ENCODE measurements around the gene NDUFB7.
"Not testable (repeated sequence)": the region's sequence is repeated elsewhere in the genome, so short reads cannot be mapped to it uniquely, and the experiment has no call there.

The NDUFB7 gene

DNA sequence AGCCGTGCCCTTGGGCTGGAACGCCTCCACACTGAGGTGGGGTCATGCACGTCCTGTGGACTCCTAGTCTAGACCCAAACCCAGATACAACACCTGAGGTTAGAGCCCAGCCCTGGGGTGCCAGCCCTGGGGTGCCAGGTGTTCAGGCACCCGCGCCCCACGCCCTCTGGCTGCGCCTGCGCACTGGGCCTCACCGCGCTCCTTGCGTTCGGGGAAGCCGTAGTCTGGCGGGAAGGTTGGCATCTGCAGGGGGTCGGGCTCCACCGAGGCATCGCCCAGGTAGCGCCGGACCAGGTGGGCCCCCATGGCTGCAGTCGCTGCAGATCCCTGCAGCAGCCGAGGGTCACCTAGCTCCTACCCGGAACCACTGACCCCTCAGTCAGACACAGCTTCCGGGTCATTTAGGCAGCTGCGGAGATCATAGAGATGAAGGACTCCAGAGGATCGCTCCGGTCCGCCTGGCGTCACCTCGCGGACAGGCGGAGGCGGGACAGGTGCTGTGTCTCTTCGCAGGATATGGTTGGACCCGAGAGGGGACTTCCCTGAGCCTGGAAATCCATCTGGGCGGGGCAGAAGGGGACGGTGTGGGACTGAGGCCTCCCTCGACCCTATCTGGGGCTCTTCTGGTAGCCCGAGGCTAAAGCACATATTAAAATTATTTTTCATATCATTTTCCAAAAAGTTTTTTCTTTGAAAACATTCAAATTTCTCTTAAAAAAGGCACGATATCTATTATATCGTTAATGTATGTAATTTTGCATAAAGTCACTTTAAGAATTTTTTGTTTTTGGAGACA lies at the start of gene NDUFB7:
NDUFB7 (minus strand) TSS at position 372 of the 796 bp plus-strand sequence; CDS start at position 306, 66 bp downstream.
- peak; percentile 97 for DNase-seq (ENCODE audit: low spot score)

DNA sequence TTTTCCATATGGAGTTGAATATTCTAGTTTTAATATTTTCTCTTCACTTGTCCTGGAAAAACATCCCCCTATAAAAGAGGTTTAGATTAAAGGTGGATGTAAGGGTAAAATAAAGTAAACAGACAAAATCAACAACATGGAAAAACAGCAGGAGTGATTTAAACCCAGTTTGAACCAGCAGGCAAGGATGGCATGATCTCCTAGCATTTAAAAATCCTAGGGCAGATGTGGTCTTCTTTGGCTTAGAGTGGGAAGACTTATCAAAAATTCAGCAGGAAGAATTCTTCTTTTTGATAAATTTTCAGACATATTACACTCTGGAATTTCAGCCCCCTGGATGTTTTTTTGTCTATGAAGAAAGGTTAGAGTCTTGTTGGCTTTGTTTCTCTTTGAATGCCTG lies 47.5 kb upstream of the NDUFB7 start:
- DNase-seq (ENCODE audit: low spot score) = no peak

DNA sequence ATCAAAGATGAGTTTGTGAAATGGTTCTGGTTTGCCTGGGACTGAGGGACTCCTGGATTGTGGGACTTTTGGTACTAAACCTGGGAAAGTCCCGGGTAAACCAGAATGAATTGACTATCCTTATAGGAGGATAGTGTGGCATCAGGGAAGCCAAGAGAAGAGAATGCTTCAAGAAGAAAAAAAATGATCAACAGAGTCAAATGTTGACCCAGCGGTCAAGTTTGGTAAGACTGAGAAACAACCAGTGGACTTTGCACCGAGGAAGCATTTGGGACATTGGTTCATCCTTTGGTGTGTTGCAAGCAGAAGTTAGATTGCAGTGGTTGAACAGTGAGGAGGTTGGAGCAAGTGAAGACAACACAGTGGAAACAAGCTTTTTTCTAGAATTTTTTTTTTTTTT lies 44.5 kb upstream of the NDUFB7 start:
- no peak for DNase-seq (ENCODE audit: low spot score)

DNA sequence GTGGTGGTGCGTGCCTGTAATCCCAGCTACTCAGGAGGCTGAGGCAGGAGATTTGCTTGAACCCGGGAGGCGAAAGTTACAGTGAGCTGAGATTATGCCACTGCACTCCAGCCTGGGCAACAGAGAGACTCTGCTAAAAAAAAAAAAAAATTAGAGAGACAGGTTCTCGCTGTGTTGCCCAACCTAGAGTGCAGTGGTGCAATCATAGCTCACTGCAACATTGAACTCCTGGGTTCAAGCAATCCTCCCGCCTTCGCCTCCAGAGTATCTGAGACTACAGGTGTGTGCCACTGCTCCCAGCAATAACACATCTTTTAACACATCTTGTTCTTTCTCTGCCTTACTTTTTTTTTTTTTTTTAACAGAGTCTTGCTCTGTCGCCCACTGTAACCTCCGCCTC lies 43.8 kb upstream of the NDUFB7 start:
- DNase-seq (ENCODE audit: low spot score) = no peak

DNA sequence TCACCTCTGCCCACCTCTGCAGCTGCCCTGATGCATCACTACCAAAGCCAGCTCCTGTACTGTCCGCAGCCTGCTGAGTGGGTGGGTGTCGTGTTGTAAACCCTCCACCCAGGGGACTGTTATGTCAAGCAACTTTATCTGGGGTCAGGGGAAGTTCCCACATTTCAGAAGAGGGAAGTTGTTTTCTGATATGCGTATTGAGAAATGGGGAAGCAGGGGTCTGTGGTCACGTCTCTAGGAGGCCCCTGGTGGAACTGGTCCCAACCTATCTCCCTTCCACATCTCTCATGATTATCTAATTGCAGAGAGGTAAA lies 42.2 kb upstream of the NDUFB7 start:
- no peak for DNase-seq (ENCODE audit: low spot score)

DNA sequence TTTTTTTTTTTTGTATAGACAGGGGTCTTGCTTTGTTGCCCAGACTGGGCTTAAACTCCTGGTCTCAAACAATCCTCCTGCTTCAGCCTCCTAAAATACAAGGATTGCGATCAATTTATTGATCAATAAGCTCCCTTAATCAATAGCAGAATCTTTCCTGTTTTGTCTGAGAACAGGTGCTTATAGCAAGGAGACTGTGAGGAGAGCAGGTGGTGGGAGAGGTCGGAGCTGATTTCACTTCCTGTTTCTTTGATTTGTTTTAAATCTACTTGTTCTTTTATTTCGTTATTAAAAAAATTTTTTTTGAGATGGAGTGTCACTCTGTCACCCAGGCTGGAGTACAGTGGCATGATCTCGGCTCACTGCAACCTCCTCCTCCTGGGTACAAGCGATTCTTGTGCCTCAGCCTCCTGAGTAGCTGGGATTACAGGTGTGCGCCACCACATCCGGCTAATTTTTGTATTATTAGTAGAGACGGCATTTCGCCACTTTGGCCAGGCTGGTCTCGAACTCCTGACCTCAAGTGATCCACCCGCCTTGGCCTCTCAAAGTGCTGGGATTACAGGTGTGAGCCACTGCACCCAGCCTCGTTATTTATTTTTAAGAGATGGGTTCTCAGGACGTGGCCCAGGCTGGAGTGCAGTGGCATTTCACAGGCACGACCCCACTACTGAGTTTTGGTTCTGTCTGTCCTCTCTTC lies 41.7 kb upstream of the NDUFB7 start:
- not testable (repeated sequence) for DNase-seq (ENCODE audit: low spot score)

DNA sequence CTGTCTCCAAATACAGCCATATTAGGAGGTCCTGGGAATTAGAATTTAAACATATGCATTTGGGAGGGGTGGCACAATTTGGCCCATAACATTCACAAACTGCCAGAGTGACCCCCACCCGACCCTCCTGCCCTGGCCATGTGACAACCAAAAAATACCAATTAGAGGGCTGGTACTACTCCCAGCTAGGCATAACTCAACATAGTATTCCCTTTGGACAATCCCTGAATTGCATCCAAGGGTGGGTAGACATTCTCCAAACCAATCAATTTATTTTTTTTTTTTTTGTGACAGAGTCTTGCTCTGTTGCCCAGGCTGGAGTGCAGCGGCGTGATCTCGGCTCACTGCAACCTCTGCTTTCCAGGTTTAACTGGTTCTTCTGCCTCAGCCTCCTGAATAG lies 40.8 kb upstream of the NDUFB7 start:
- no peak for DNase-seq (ENCODE audit: low spot score)

DNA sequence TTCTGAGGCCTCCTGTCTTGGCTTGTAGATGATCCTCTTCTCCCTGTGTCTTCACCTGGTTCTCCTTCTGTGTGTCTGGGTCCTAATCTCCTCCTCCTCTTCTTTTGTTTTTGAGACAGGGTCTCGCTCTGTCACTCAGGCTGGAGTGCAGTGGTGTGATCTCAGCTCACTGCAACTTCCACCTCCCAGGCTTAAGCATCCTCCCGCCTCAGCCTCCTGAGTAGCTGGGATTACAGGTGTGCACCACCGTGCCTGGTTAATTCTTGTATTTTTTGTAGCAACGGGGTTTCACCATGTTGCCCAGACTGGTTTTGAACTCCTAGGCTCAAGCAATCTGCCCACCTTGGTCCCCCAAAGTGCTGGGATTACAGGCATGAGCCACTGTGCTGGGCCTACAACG lies 40.4 kb upstream of the NDUFB7 start:
- DNase-seq (ENCODE audit: low spot score) = not testable (repeated sequence)

DNA sequence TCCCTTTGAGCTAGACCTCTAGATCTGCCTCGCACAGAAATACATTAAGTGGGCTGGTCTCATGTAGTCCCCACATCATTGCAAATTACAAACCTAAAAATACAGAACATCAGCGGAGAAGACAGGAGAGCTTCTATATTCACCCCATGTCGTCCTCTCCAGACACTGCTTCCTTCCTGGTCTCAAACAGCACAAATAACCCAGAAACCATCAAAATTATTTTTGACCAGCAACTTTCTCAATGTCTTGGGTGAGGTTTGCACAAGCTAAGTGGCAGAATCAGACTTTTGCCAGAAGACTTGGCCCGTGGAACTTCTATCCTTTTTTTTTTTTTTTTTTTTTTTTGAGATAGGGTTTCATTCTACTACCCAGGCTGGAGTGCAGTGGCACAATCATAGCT lies 39.2 kb upstream of the NDUFB7 start:
- DNase-seq (ENCODE audit: low spot score) = no peak

DNA sequence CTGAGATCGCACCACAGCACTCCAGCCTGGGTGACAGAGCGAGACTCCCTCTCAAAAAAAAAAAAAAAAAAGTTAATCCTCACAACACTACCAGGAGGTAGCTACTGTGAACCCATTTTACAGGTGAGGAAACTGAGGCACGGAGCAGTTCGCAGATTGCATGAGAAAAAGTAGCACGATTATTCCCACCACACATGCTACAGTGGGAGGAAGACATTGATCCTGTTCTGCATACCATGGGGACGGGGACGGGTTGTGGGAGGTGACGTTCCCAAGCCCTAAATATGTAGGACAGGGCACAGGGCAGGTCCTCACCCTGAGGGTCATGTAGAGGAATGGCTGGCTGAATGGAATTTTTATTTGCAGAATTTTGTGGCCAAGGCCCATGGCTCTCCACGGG lies 34.8 kb upstream of the NDUFB7 start:
- DNase-seq (ENCODE audit: low spot score) = no peak

DNA sequence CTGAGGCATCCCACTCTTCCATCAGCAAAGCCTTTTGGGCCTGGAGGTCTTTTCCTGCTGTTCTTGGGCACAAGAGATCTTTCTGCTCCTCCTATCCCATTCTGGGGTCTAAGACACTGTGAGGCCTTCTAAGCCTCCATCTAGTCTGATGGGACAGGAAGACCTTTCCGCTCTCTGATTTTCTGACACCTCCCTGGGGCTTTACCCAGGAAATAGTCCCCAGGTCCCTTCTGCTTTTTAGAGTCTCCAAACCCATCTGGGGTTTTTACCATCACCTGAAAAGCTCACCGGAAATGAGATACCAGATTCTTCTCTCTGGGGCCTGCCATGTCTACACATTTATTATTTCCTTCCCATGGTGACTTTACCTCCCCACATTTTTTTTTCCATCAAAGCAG lies 32.1 kb upstream of the NDUFB7 start:
- DNase-seq (ENCODE audit: low spot score) = no peak

DNA sequence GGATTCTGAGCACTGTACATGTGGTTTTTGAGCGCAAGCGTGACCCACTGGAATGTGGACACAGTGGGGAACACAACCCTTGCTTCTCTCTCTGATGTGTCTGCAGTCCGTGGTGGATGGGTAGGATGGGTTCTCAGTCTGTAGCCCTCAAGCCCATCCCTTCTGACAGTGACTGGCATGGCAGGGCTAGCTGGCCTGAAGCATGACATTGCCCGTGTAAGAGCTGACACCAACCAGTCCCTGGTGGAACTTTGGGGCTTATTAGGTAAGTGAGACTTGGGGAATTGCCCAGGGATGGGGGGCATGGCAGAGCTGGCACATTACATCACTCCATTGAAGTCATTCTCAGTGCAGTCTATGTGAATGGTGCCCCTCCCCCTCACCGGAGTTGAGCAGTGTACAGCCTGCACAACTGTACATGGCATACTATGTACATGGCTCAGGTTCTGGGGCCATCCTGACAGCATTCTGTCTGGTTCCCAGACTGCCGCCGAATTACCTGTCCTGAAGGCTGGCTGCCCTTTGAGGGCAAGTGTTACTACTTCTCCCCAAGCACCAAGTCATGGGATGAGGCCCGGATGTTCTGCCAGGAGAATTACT lies 27.8 kb upstream of the NDUFB7 start:
- DNase-seq (ENCODE audit: low spot score) = no peak

DNA sequence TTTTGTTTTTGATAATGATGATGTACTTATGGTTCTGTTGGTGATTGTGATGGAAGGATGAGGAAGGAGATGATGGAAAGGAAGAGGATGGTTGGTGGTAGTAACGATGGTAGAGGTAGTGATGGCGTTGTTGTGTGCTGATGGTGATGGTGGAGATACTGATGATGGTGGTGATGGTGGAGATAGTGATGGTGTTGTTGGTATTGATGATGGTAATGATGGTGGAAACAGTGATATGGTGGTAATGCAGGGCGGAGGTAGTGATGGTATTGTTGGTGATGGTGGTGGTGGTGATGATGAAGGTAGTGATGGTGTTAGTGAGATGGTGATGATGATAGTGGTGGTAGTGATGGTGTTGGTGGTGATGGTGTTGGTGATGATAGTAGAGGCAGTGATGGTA lies 23.7 kb upstream of the NDUFB7 start:
- DNase-seq (ENCODE audit: low spot score) = no peak

DNA sequence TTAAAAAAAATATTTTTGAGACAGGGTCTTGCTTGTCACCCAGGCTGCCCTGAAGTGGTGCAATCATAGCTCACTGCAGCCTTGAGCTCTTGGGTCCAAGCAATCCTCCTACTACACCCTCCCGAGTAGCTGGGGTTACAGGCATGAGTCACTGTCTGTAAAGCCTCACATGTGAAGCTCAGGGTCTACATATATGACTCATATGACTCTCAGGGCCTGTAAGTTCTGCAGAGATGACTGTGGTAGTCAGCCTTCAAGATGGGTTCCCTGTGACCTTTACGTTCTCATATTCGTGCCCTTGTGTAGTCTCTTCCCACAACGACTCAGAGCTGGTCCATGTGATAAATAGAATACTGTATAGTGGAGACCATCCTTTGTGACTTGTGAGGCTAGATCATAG lies 17.6 kb upstream of the NDUFB7 start:
- not testable (repeated sequence) for DNase-seq (ENCODE audit: low spot score)

DNA sequence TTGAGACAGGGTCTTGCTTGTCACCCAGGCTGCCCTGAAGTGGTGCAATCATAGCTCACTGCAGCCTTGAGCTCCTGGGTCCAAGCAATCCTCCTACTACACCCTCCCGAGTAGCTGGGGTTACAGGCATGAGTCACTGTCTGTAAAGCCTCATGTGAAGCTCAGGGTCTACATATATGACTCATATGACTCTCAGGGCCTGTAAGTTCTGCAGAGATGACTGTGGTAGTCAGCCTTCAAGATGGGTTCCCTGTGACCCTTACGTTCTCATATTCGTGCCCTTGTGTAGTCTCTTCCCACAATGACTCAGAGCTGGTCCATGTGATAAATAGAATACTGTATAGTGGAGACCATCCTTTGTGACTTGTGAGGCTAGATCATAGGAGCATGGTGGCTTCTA lies 13.3 kb upstream of the NDUFB7 start:
- DNase-seq (ENCODE audit: low spot score) = peak; percentile 48

DNA sequence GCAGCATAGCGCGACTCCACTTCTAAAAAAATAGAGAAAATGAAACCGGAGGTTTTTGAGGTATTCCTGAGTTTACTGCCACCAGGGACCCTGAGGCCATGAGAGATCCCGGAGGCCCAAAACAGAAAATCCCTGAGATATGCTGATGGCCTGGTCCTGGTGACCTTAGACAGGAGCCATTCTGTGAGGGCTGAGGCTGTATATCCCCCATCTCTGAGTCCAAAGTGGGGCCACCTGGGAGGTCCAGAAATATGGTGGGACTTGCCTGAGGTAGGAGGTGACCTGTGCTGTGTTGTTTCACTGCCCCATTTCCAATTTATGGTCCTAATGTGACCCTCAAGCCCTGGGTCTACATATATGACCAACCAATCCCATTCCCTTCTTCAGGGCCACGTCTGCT lies 12.5 kb upstream of the NDUFB7 start:
- not testable (repeated sequence) for DNase-seq (ENCODE audit: low spot score)

DNA sequence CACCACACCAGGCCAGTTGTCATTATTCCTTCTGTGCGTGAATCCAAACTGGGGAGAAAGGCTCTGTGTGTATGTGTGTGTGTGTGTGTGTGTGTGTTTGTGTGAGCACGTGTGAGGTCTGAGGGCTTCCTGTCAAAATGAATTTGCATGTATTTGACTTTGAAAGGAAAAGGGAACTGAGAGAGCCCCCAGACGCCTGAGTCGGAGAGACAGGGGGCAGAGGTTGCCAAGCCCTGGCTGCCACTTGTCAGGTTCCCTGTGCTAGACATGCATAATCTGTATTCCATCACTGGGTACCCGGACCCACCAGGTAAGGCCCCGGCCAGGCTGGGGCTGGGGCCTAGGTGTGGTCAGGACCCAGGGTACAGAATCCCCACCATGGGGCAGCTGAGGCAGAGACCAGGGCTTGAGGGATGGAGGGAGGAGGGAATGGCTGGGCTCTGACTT lies 11.1 kb upstream of the NDUFB7 start, which contains the start of gene CLEC17A:
CLEC17A (plus strand) TSS at position 191 of the 447 bp plus-strand sequence; CDS start at position 268, 77 bp downstream.
- no peak for DNase-seq (ENCODE audit: low spot score)

DNA sequence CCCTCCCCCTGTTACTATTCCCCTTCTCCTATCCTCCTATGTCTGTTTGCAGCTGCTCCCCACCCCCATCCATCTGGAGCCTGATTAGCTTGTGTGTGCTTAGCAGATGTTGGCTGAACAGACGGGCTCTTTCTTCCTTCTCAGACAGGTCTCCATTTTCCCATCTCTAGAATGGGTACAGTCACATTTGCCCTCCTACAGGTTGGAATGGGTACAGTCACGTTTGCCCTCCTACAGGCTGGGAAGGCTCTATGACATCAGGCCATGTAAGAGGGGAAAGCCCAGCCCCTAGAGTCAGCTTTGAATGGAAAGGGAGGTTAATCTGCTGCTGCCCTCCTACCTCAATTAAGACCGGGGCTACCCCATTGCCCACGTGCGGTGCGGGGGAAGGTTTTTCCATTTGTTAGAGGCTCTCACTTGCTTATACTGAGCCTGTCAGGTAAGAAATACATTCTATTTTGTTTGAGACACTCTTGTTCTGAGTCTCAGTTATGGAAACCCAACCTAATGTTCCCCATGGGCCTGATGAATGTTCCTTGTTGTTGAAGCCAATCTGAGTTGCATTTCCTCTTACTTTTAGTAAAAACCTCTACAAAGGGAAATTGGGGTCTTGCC lies 8.9 kb upstream of the NDUFB7 start:
- peak; percentile 20 for DNase-seq (ENCODE audit: low spot score)

DNA sequence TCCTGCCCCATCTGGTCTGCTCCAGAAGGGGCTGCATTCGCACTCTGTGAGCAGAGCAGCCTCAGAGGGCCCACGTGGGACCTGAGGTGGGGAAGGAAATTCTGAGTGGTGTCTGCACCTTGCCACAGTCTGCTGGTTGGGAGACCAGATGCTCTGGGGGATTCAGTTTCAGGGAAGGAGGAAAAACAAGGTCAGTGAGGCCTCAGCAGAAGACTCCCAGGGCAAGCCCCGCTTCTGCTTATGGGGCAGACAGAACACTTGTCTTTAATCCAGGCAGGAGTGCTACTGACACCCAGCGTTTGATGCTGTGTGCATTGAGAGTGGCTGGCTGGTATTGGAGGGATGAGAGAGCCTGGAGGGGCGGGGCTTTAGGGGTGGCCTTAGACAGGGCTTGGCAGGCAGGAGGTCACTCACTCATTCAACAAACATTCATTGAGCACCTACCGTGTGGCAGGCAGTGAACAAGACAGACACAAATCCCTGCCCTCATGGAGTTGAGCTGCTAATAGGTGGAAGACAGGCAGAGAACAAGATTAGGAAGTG lies 6.1 kb upstream of the NDUFB7 start:
- DNase-seq (ENCODE audit: low spot score) = peak; percentile 53

DNA sequence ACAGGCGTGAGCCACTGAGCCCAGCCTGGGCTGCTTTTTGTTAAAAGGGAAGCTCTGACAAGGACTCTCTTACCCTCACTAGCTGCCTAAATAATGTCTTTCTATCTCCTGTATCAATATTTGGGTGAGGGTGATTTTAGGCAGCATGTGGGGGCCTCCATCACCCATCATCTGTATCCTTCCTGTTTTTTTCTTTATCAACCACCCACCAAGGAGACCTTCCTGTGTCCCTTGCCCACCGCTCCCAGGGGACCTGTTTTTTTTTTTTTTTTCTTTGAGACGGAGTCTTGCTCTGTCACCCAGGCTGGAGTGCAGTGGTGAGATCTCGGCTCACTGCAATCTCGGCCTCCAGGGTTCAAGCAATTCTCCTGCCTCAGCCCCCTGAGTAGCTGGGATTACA lies 5.4 kb upstream of the NDUFB7 start:
- DNase-seq (ENCODE audit: low spot score) = no peak

DNA sequence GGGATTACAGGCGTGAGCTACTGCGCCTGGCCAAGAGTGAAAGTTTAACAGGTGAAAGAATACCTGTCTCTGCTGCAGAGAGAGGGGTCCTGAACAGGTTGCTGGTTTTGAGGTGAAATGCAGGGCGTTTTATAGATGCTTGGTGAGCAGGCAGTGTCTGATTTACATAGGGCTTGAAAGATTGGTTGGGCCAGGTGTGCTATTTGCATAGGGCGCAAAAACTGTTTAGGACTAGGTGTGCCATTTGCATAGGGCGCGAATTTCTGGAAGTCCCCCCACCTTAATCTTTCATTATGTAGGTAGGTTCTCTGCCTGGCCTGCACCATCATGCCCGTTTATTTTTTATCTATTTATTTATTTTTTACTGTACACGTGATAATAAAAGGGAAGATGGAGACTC lies 4.5 kb upstream of the NDUFB7 start:
- DNase-seq (ENCODE audit: low spot score) = no peak

DNA sequence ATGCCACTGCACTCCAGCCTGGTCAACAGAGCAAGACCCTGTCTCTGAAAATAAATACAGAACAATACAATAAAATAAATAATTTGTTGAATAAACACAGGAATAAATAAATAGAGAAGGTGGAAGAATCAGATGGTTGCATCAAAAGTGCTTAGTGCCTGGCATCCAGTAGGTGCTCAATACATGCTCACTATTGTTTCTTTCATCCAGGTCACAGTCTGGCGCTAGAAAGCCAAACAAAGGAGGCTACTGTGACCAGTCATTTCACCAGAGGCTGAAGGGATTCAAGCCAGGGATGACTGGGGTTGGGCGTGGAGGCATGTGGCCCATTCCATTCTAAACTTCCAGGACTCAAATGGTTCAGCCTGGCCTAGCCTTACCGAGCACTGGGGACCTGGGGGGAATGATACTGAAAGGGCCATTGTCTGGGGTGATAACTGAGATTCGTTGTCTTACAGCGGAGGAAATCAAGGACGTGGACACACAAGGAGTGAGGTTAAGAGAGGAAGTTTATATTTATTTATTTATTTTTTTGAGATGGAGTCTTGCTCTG lies 3.6 kb upstream of the NDUFB7 start:
- no peak for DNase-seq (ENCODE audit: low spot score)

All from RKO (cell line).